ENCODE results near the gene DSG2.

- TF ChIP-seq POLR2A (IDR thresholded peaks at IDR 0.05) (no peak), CTCF (IDR thresholded peaks at IDR 0.05) (no peak)
Observed at GRCh38 chr18:31577195-31577594, 79.2 kb downstream of the DSG2 start.
